Measurements from ENCODE around the gene LY86.

LY86 gene

GRCh38 chr6:6682225-6682624 lies 93.7 kb downstream of the LY86 start:
- no peak for DNase-seq (ENCODE audit: low read depth)

- DNase-seq (ENCODE audit: low read depth), result no peak
Measured at GRCh38 chr6:6683969-6684833, 95.7 kb downstream of the LY86 start.

- DNase-seq (ENCODE audit: low read depth), result no peak
Measured at GRCh38 chr6:6685249-6686040, 96.9 kb downstream of the LY86 start.

- DNase-seq (ENCODE audit: low read depth), result no peak
Measured at GRCh38 chr6:6686176-6686575, 97.7 kb downstream of the LY86 start.

- DNase-seq (ENCODE audit: low read depth), result peak; percentile 78
Measured at GRCh38 chr6:6686748-6687601, 98.5 kb downstream of the LY86 start.

- peak; percentile 33 for DNase-seq (ENCODE audit: low read depth)
Measured at GRCh38 chr6:6688283-6688682, 99.8 kb downstream of the LY86 start.

- no peak for DNase-seq (ENCODE audit: low read depth)
Measured at GRCh38 chr6:6688951-6689350, 100.4 kb downstream of the LY86 start.

GRCh38 chr6:6689400-6690143 lies 101.1 kb downstream of the LY86 start:
- DNase-seq (ENCODE audit: low read depth), result no peak

GRCh38 chr6:6690144-6690483 lies 101.6 kb downstream of the LY86 start:
- no peak for DNase-seq (ENCODE audit: low read depth)

- no peak for DNase-seq (ENCODE audit: low read depth)
Measured at GRCh38 chr6:6694368-6694780, 105.9 kb downstream of the LY86 start.

- DNase-seq (ENCODE audit: low read depth), result no peak
Measured at GRCh38 chr6:6694825-6695624, 106.5 kb downstream of the LY86 start.

- no peak for DNase-seq (ENCODE audit: low read depth)
Measured at GRCh38 chr6:6695625-6696276, 107.2 kb downstream of the LY86 start.

- peak; percentile 74 for DNase-seq (ENCODE audit: low read depth)
Measured at GRCh38 chr6:6696867-6697531, 108.5 kb downstream of the LY86 start.

- DNase-seq (ENCODE audit: low read depth), result no peak
Measured at GRCh38 chr6:6697620-6698019, 109.1 kb downstream of the LY86 start.

GRCh38 chr6:6699741-6700367 lies 111.3 kb downstream of the LY86 start:
- peak; percentile 94 for DNase-seq (ENCODE audit: low read depth)

- no peak for DNase-seq (ENCODE audit: low read depth)
Measured at GRCh38 chr6:6700407-6701270, 112.1 kb downstream of the LY86 start.

- no peak for DNase-seq (ENCODE audit: low read depth)
Measured at GRCh38 chr6:6701864-6702263, 113.3 kb downstream of the LY86 start.

GRCh38 chr6:6703699-6704098 lies 115.2 kb downstream of the LY86 start:
- DNase-seq (ENCODE audit: low read depth), result no peak
